Activated CD4-positive, alpha-beta T cell treated with anti-CD3 and anti-CD28 coated beads, Interleukin-2, amount 50 U/mL, for 16 hours (primary cell): ENCODE measurements around the gene RAP1GDS1.
"Not testable (repeated sequence)": the region's sequence is repeated elsewhere in the genome, so short reads cannot be mapped to it uniquely, and the experiment has no call there.

Experiments used
- DNase-seq: peaks from one replicate; pipeline ENCODE4 v3.0.0-alpha.2; 2020

The RAP1GDS1 gene

DNA sequence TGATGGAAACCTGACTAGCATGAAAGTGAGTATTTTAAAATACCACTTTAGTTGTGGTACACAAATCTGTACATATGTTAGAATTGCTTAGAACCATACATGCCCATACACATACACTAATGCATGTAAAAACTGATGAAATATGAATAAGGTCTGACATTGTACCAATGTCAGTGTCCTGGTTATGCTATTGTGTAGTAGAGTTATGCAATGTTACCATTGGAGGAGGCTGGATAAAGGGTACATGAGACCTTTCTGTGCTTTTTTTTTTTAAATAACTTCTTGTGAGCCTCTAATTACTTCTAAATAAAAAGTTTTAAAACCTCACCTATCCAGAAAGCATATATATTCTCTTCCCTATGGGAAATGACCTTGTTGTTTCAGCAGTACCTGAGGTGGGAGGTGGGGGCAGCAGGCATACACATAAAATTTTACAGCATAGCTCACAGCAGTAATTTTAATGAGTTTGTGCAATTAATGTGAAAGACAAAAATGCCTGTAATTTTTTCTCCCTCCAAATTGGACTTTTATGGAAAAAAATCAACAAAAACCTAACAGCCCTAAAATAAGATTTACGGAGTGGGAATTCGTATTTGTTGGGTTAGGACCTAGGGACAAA lies 97.6 kb downstream of the RAP1GDS1 start:
- no peak for DNase-seq

DNA sequence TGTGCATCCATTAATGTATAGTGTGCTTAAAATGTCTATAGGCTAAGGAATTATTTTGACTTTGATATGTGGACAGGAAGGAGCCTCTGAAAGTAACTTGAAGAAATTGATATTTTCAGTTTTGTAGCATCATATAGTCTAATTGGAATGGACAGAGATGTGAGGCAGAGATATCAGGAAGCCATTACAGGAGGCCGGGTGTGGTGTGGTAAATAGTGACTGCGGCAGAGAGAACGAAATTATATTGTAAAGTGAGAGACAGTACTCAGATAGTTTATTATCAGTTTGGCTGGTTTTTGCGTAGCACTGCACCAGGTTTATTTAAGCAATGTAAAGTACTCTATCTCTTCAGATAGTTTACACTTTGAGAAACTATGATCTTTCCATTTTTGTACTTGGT lies 98.5 kb downstream of the RAP1GDS1 start:
- no peak for DNase-seq

DNA sequence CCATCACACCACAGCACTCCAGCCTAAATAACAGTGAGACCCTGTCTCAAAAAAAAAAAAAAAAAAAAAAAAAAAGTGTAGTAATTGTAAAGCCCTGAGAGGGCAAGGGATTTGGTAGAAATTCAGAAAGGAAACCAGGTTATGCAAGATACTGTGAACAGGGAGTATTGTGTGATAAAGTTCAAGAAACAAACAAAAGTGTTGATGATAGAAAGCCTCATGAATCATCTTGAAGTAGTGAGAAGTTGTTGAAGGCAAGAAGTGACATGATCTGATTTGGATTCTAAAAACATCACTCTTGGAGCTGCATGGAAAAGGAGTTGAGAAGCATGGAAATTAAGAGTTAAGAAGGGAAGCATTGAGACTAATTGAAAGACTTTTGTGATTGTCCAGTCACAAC lies 102.2 kb downstream of the RAP1GDS1 start:
- DNase-seq, result no peak

DNA sequence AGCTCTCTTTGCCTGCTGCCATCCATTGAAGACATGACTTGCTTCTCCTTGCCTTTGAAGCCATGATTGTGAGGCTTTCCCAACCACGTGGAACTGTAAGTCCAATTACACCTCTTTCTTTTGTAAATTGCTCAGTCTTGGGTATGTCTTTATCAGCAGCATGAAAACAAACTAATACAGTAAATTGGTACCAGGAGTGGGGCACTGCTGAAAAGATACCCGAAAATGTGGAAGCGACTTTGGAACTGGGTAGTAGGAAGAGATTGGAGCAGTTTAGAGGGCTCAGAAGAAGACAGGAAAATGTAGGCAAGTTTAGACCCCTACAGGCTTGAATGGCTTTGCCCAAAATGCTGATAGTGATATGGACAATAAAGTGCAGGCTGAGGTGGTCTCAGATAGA lies 105.1 kb downstream of the RAP1GDS1 start:
- DNase-seq, result not testable (repeated sequence)

DNA sequence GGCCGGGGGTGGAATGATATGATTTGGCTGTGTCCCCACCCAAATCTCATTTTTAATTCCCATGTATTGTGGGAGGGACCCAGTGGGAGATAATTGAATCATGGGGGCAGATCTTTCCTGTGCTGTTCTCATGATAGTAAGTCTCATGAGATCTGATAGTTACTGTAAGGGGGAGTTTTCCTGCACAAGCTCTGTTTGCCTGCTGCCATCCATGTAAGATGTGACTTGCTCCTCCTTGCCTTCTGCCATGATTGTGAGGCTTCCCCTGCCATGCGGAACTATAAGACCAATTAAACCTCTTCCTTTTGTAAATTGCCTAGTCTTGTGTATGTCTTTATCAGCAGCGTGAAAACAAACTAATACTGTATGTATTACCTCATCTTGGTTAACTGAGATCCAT lies 106.8 kb downstream of the RAP1GDS1 start:
- not testable (repeated sequence) for DNase-seq

DNA sequence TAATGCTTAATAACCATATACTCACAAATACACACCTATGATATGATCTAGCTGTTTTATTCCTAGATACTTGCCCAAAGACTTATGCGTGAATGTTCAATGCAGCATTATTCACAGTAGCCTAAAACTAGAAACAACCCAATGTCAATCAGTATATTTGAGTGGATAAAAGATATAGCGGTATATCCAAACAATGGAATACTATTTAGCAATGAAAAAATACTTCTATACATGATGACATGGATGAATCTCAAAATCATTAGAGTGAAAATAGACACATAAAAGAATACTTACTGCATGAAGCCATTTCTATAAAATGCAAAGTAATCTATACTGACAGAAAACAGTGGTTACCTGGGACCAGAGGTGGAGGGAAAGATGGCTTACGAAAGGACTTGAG lies 108.1 kb downstream of the RAP1GDS1 start:
- no peak for DNase-seq

DNA sequence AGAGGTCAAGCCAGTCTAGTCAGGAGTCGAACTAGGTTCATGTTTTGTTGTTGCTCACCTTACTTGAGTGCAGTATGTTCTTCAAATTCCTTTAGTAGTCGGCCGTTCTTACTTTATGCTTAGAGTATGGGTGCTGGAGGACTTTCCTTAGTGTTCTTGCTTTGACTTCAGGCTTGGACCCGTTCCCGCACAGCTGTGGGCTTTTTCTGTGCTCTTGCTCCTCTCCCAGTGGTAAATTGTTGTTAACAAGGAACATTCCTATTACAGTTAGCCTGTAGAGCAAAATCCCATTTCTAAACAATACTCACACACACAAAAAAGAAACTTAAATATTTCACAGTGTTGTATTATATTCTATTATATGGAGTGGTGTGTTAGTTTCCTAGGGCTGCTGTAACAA lies 113.5 kb downstream of the RAP1GDS1 start:
- no peak for DNase-seq

DNA sequence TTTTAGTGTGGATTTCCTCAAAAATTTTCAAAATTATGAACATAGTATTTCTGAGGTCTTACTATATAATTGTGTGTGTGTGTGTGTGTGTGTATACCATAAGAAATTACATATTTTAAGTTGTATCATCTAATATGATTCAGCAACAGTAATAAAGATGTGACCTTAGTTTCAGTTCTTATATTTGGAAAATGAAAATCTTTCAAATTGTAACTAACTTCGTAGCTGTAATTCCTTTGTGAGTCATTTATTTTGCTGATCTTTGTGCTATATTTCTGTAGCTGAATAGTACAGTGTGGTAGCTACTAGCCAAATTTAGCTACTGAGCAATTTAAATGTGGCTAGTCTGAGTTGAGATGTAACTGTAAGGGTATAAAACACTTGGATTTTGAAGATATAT lies 116.4 kb downstream of the RAP1GDS1 start:
- DNase-seq, result peak; percentile 32

DNA sequence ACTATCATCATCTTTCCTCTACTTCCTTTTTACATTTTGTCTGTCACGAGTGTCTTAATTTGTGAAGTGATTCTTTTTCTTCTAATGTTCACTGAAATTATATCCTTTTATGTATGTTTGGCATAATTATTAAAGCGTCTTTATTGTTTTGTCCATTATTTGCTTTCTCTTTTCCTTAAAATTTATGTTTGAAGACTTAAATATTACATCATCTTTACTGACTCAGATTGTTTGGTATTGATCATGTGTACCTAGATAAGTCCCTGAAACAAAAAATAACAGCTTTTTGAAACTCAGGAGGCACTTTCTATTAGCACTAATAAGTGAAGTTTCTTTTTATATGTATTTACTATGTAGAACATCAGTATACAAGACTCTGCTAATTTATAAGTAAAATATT lies 120.1 kb downstream of the RAP1GDS1 start:
- DNase-seq, result no peak

DNA sequence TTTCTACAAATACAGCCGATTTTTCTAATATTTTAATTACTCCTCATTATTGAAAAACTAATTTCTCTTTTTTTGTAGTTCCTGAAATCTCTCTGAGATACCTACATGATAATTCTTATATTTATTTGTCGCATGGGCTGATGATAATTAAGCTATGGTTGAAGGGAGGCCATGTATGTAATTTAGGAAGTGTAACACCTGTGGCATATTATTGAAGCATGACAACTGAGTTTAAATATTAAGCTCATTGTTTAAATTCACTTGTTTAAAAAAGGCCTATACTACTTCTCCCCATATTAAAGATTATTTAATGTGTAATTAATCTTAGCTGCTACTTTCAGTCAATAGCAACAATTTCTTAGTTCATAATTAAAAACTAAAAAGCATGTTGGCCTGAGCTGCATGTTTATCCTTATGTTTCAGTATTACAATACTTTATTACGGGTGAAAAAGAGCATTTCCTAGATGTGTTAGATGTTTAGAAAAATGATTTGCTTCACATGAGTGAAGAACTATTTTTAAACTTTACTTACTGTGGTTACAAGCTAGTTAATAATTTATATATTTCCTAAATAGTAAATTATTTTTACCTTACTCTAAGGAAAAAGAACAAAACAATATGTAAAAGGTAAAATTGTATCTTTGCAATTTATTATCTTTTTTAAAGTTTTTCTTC lies 122.4 kb downstream of the RAP1GDS1 start:
- DNase-seq, result no peak

DNA sequence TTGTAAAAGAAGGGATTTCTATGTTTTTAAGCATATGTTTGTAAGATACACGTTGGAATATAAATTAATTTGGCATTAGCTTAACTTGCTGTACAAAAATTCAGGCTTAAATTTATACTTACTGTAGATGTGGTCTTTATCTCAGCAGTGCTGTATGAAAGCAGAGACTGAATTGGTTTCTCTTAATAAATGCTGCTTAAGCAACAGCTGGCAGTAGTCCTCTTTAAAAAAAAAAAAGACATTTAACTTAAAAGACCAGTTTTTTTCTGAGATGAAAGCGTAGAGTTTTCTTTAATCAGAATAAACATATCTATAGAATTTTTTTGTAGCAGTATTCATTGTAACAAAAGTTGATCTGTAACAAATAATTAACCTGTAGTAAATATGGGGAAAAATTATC lies 124.6 kb downstream of the RAP1GDS1 start:
- DNase-seq, result no peak

DNA sequence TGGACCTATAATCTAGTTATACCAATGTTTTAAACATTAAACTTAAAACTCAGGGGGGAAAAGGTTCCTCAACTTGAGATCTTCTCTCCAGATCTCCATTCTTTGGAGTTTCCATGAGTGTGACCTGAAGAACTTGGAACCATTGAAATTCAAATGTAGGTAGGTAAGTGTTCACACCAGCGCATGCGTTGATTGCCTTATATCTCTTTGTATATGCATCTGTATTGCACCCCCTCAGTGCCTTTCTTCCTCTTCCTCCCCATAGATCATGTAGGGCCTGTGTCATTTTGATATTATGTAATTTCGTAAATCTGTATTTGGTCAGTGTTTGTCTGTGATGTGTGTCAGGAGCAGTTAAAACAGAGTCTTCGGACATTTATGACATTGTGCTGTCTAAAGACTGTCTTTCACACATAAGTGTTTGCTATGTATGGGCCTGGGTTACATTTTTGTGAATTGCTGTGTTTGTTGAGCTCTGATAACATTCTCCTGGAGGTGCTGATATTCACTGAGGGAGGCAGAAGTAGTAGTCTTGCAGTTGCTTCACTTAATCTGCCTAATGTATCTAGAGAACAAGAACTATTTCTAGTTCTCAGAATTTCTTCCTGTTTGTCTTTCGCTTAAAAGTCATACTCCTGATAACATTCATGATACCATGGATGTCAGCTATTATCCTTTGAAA lies 126.3 kb downstream of the RAP1GDS1 start:
- no peak for DNase-seq

DNA sequence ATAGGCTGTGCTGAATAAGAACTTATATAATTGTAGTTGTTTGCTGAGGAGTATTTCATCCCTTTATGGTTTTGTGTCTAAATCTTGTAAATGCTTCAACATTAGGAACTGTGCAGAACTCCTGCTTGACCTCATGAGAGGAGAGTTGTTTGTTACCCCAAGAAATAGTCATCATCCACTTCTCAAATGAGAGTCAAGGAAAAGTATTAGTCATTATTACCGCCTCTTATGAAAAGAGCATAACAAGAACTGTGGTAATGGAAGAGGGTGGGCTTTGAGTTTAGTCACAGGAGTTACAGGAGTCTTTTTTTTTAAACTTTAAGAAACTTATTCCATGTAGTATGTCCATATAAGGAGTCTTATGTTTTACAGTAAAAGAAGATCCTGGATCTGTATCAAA lies 132.9 kb downstream of the RAP1GDS1 start:
- DNase-seq, result peak; percentile 2

DNA sequence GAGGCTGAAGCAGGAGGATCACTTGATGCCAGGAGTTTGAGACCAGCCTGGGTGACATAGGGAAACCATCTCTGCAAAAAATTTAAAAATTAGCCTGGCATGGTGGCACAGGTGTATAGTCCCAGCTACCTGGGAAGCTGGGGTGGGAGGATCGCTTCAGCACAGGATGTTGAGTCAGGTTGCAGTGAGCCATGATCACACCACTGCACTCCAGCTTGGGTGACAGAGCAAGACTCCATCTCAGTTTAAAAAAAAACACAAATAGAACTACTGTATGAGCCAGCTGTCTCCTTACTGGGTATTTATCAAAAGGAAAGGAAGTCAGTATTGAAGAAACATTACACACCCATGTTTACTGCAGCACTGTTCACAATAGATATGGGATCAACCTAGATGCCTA lies 138.7 kb downstream of the RAP1GDS1 start:
- no peak for DNase-seq

DNA sequence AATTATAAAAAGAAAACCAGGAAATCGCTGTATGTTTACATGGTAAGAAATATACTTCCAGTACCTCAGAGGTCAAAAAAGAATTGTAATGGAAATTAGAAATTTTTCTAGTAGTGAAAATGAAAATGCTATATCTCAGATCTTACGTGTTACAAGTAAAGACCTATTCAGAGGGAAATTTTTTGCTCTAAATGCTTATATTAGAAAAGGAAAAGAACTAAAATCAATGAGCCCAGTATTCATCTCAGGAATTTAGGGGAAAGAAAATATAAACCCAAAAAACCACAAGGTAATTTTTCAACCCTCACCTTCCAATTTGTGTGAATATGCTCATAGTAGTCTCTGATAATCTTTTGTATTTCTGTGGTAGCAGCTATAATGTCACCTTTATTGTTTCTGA lies 145.6 kb downstream of the RAP1GDS1 start:
- DNase-seq, result peak; percentile 23

DNA sequence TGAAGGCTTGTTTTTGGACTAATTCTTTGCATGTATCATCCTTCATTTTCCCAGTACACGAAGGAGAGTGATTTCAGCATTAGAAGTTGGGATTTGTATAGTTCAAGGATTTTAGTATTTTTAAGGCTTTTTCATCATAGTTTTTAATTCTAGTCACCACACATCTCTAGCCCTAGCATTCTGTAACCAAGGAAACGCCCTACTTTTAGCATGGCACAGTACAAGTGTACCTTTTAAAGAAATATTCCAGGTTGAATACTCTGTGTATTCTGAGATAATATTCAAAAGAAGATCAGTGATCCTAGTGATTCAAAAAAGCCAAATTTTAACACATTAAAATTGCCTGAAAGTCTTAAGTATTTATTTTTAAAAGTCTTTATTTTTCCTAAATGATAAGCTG lies 150.5 kb downstream of the RAP1GDS1 start:
- no peak for DNase-seq

DNA sequence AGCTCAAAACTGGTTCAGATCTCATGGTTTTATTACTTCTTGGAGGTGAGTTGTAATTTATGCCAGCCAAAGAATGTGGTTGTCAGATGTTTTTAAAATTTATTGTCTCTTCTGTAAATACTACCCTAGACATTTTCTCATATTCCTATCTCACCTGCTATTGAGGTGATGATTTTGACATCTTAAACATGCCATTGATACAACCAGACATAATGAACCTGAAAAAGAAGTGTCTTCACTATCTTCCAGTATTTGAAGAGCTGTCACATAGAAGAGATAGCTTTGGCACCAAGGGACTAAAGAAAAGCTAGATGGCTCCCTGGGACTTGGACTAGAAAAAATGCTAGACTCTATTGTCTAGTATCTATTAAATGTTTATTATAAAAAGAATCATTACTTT lies 155.7 kb downstream of the RAP1GDS1 start:
- no peak for DNase-seq

DNA sequence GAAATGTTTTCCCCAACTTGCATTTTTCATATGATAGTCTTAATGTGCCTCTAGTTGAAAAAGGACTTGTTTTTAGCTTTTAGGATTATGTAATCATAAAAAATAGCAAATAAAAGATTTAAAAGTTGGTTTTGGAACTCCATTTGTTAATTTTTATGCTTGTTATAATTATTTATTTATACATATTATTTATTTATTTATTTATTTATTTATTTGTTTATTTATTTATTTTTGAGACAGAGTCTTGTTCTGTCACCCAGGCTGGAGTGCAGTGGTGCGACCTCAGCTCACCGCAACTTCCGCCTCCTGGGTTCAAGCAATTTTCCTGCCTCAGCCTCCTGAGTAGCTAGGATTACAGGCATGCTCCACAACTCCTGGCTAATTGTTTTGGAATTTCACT lies 159.0 kb downstream of the RAP1GDS1 start:
- DNase-seq, result not testable (repeated sequence)

DNA sequence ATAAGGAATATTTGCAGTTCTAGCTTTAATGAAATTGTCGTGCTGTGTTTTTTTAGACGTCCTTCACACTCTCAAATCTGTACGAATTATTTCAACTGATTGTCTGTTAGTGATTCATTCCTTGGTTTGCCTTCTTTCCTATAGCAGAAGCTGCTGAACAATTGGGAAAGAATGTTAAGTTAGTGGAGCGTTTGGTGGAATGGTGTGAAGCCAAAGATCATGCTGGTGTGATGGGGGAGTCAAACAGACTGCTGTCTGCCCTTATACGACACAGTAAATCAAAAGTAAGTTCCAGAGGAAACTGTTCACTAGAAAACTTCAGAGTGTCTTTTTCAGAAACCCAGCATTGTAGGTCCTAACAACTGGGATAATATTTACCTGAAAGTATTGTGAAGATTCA lies 159.9 kb downstream of the RAP1GDS1 start:
- DNase-seq, result no peak

DNA sequence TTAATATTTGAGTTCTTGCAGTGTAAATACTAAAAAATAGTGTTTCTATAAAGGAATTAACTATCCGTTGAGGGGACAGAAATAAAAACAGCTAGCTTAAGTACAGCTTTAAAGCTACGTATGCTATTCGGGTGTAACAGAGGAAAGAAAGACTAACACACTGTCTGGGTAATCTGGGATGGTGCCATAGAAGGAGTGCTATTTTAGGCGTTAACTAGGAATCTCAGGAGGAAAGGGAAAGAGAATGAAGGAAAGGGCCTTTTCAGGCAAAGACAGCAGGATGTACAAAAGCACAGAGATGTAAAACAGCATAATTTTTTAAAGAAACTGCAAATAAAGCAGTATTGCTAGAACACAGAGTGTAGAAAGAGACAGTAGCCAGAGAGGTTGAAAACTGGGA lies 161.8 kb downstream of the RAP1GDS1 start:
- no peak for DNase-seq

DNA sequence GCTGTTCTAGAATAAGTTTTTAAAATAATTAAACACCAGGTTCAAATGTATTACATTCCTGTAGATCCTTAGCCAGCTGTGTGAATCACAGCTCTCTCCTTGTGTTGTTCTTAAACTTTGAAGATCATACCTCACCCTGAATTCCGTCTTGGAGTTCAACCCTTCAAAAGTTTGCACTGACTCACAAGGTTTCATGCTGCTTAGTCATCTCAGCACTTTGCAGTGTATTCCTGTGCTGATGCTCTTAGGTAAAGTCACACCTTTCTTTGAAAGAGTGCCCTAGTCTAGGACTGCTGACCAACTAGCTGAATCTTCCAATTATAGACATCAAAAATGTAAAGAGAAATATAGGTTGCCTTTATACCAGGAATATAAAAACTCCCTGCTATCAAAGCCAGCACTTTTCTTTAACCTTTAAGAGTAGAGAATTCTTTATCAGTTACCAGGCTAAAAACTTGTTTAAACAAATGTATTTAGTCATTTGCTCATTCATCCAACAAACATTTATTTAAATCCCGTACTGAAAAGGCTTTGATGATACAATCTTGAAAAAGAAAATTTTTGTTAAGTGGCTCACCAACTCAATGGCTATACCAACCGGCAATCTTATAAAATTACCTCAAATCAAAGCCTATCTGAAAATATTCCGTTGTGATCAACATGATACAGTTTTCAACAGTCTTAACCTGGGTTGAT lies 169.7 kb downstream of the RAP1GDS1 start:
- peak; percentile 37 for DNase-seq

DNA sequence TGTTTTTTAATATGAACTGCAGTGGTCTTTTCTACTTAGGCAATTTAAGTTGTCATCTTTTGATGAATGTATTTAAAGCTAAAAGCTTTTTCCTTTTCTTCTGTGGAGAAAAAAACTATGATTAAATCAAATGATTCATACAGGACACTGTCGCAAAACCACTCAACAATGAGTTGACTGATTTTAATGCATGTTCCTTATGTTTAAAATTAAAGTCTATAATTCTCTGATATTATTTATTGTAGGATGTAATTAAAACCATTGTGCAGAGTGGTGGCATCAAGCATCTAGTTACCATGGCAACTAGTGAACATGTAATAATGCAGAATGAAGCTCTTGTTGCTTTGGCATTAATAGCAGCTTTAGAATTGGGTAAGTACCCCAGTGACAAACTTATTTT lies 172.5 kb downstream of the RAP1GDS1 start:
- no peak for DNase-seq

DNA sequence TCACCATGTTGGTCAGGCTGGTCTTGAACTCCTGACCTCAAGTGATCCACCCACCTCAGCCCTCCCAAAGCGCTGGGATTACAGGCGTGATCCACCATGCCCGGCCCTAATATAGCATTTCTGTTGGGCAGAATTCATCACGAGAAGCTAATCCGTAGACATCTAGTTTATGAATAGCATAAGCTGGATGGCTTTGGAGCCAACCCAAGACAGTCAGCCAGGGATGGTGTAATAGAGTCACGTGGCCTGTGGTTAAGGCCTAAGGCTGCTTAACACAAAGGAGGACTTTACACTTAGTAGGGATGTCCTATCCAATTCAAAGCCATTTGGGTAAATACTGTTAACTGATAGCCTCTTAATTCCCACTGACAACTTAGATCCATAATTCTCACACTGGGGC lies 173.6 kb downstream of the RAP1GDS1 start:
- no peak for DNase-seq

DNA sequence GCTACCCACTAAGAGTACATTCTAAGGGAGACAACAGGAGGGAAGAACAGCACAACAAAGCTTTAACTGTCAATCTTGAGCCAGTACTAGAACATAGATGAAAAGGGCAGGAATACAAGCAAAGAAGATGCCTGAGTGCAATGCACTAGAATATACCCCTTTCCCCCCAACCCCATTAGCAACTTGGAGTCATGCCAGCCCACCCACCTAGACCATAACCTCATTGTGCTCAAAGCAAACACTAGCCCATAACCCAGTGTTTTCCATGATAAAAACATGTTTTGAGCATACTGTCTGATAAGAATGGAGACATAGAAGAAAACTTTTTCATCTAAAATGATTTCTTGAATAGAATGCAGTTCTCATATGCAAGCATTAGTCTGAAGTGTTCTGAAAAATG lies 183.2 kb downstream of the RAP1GDS1 start:
- no peak for DNase-seq
